Activated CD4-positive, alpha-beta T cell treated with anti-CD3 and anti-CD28 coated beads for 36 hours (primary cell): ENCODE results near the gene ANKRD63. TPM values are rescaled to one million over a fixed set of nuclear protein-coding genes. Genes with fewer than 3 reads are reported as not detected.
A peak's percentile ranks its signal among the peaks of the same experiment; 100 is the strongest.

Experiments
- ATAC-seq: fragments of 200-7000 bp; cut with Tn5 transposase; one replicate; pipeline ENCODE4 v1.10.0; 2021; ENCODE audit warnings: mild to moderate bottlenecking, moderate library complexity
- CTCF ChIA-PET: fragments of 350-600 bp; sonication (Branson Sonifier 250); formaldehyde crosslinking; loops from one replicate; lab custom pipeline; 2021; ENCODE audit warnings: antibody characterized with exemption; lab: Charles Lee
- POLR2A ChIA-PET: fragments of 350-600 bp; sonication (Branson Sonifier 250); formaldehyde crosslinking; loops from one replicate; lab custom pipeline; 2021; ENCODE audit warnings: antibody characterized with exemption, inconsistent platforms; lab: Charles Lee
- DNase-seq: peaks from one replicate; pipeline ENCODE4 v3.0.0-alpha.2; 2020
- H3K27ac Mint-ChIP-seq: one replicate; pipeline ENCODE4 v1.8.0; 2021; ENCODE audit warnings: mixed read lengths
- H3K27me3 Mint-ChIP-seq: one replicate; pipeline ENCODE4 v1.8.0; 2021; ENCODE audit warnings: mixed read lengths
- H3K36me3 Mint-ChIP-seq: one replicate; pipeline ENCODE4 v1.8.0; 2021; ENCODE audit warnings: low read depth, mixed read lengths
- H3K4me1 Mint-ChIP-seq: one replicate; pipeline ENCODE4 v1.8.0; 2021; ENCODE audit warnings: mixed read lengths
- H3K4me3 Mint-ChIP-seq: one replicate; pipeline ENCODE4 v1.8.0; 2021; ENCODE audit warnings: mild to moderate bottlenecking, moderate library complexity, mixed read lengths
- H3K9me3 Mint-ChIP-seq: one replicate; pipeline ENCODE4 v1.8.0; 2021; ENCODE audit warnings: low read depth, mixed read lengths
- intact Hi-C, 2 experiments: fragments of 100-400 bp; cut with DNase I in 1 of 2; cut with micrococcal nuclease in 1 of 2; formaldehyde crosslinking; loops; one replicate each; pipeline versions ENCODE4 v1.14.2 to v1.15.1; 2022 to 2024; cut with DNase I, micrococcal nuclease
- total RNA-seq, 2 experiments: library from RNA; stranded (reverse); gene quantifications; one replicate each; pipeline ENCODE4 v1.2.3, GENCODE V29; 2021

The ANKRD63 gene
- total RNA-seq, 2 experiments from 2014 or later, result not detected

GRCh38 chr15:40286794-40287193, 3.9 kb upstream of the ANKRD63 start:
- CTCF ChIA-PET, result interaction anchor here (5.7 kb wide), 1 partner anchor 21 kb away, joined by 30 read pairs; the partner anchor contains the start of gene PLCB2
- peaks cover 4% of the 10 kb centered on the region for H3K4me1 Mint-ChIP-seq
- POLR2A ChIA-PET, result interaction anchor here (0.6 kb wide), 1 partner anchor 22 kb away, joined by 5 read pairs; no protein-coding TSS in a partner anchor

GRCh38 chr15:40286061-40286532, 3.2 kb upstream of the ANKRD63 start:
- ChIA-PET CTCF (interaction anchor here (0.5 to 5.7 kb wide), 5 partner anchors 11 to 72 kb away, joined by 3 to 30 read pairs (median 5); partner anchors contain the start of gene PLCB2), POLR2A (no interaction called here)
- no peak for ATAC-seq
- Mint-ChIP-seq H3K27me3 (peaks cover 9% of the 10 kb centered on the region), H3K27ac (no peak overlapping the region), H3K4me1 (peaks cover 4% of the 10 kb centered on the region), H3K36me3 (no peaks in the 10 kb centered on the region), H3K4me3 (no peak overlapping the region), H3K9me3 (no peaks in the 10 kb centered on the region)
- DNase-seq, result no peak
- intact Hi-C loops, result no loop called here

More at GRCh38 chr15:40286794-40287193, 3.9 kb upstream of the ANKRD63 start:
- Mint-ChIP-seq H3K36me3 (no peaks in the 10 kb centered on the region), H3K9me3 (no peaks in the 10 kb centered on the region), H3K27ac (no peak overlapping the region), H3K27me3 (peaks cover 7% of the 10 kb centered on the region), H3K4me3 (no peak overlapping the region)
- no peak for DNase-seq
- no peak for ATAC-seq
- intact Hi-C loops, result no loop called here

- no peak for ATAC-seq
- no peak overlapping the region for H3K27ac Mint-ChIP-seq
- intact Hi-C loops, result no loop called here
- peaks cover 13% of the 10 kb centered on the region for H3K27me3 Mint-ChIP-seq
- no peak for DNase-seq
- H3K36me3 Mint-ChIP-seq, result no peaks in the 10 kb centered on the region
- CTCF ChIA-PET, result interaction anchor here (0.5 to 5.7 kb wide), 6 partner anchors 11 to 72 kb away, joined by 3 to 30 read pairs (median 4); partner anchors contain the start of gene PLCB2
- no peak overlapping the region for H3K4me3 Mint-ChIP-seq
- POLR2A ChIA-PET, result interaction anchor here (0.6 kb wide), 2 partner anchors 80 to 185 kb away, joined by 3 to 4 read pairs; no protein-coding TSS in a partner anchor
- peaks cover 4% of the 10 kb centered on the region for H3K4me1 Mint-ChIP-seq
- no peaks in the 10 kb centered on the region for H3K9me3 Mint-ChIP-seq
Measured at GRCh38 chr15:40285554-40286011, 2.7 kb upstream of the ANKRD63 start.

- intact Hi-C loops, result no loop called here
- Mint-ChIP-seq H3K36me3 (no peaks in the 10 kb centered on the region), H3K4me1 (peaks cover 4% of the 10 kb centered on the region), H3K27me3 (peaks cover 16% of the 10 kb centered on the region), H3K27ac (no peak overlapping the region), H3K9me3 (no peaks in the 10 kb centered on the region), H3K4me3 (no peak overlapping the region)
- DNase-seq, result no peak
- CTCF ChIA-PET, result interaction anchor here (0.6 to 5.7 kb wide), 7 partner anchors 8 to 52 kb away, joined by 3 to 30 read pairs (median 4); partner anchors contain the start of gene PLCB2
- POLR2A ChIA-PET, result interaction anchor here (0.6 kb wide), 2 partner anchors 80 to 185 kb away, joined by 3 to 4 read pairs; no protein-coding TSS in a partner anchor
- ATAC-seq, result no peak
Measured at GRCh38 chr15:40285151-40285550, 2.3 kb upstream of the ANKRD63 start.

- Mint-ChIP-seq H3K27me3 (peaks cover 24% of the 10 kb centered on the region), H3K9me3 (no peaks in the 10 kb centered on the region), H3K27ac (no peak overlapping the region), H3K36me3 (no peaks in the 10 kb centered on the region), H3K4me1 (peaks cover 4% of the 10 kb centered on the region), H3K4me3 (no peak overlapping the region)
- ATAC-seq (no peak), DNase-seq (no peak)
- intact Hi-C loops, result loop anchor here in 1 of 2 experiments (5.0 kb wide), 1 partner anchor 39 kb away; the partner anchor contains the start of gene INAFM2
- CTCF ChIA-PET, result interaction anchor here (0.7 to 5.7 kb wide), 4 partner anchors 25 to 189 kb away, joined by 3 to 30 read pairs (median 5); partner anchors contain the start of genes INAFM2 and PLCB2
- POLR2A ChIA-PET, result no interaction called here
Measured at GRCh38 chr15:40283615-40284300, 894 bp upstream of the ANKRD63 start.

- H3K4me3 Mint-ChIP-seq, result peak overlapping the region; percentile 53
- intact Hi-C loops, result loop anchor here in 1 of 2 experiments (1.0 to 5.0 kb wide), 2 partner anchors 26 to 40 kb away; partner anchors contain the start of gene INAFM2
- peak; percentile 69 for DNase-seq
- peak; percentile 64 for ATAC-seq
- no peaks in the 10 kb centered on the region for H3K36me3 Mint-ChIP-seq
- no peak overlapping the region for H3K27ac Mint-ChIP-seq
- ChIA-PET POLR2A (no interaction called here), CTCF (interaction anchor here (0.6 to 5.7 kb wide), 5 partner anchors 7 to 238 kb away, joined by 3 to 30 read pairs (median 4); partner anchors contain the start of gene PLCB2)
- H3K4me1 Mint-ChIP-seq, result peaks cover 4% of the 10 kb centered on the region
- no peaks in the 10 kb centered on the region for H3K9me3 Mint-ChIP-seq
- H3K27me3 Mint-ChIP-seq, result peaks cover 31% of the 10 kb centered on the region
Measured at GRCh38 chr15:40282147-40282868, 556 bp downstream of the ANKRD63 start.

GRCh38 chr15:40281801-40282146, 1.1 kb downstream of the ANKRD63 start:
- intact Hi-C loops, result loop anchor here in 1 of 2 experiments (1.0 to 5.0 kb wide), 2 partner anchors 27 to 41 kb away; partner anchors contain the start of gene INAFM2
- H3K4me1 Mint-ChIP-seq, result peaks cover 4% of the 10 kb centered on the region
- CTCF ChIA-PET, result no interaction called here
- H3K27ac Mint-ChIP-seq, result no peak overlapping the region
- DNase-seq, result no peak
- no peak overlapping the region for H3K4me3 Mint-ChIP-seq
- POLR2A ChIA-PET, result no interaction called here
- H3K27me3 Mint-ChIP-seq, result peaks cover 31% of the 10 kb centered on the region
- H3K36me3 Mint-ChIP-seq, result no peaks in the 10 kb centered on the region
- no peak for ATAC-seq
- no peaks in the 10 kb centered on the region for H3K9me3 Mint-ChIP-seq

- H3K4me3 Mint-ChIP-seq, result no peak overlapping the region
- no peak overlapping the region for H3K27ac Mint-ChIP-seq
- intact Hi-C loops, result loop anchor here in 1 of 2 experiments (5.0 kb wide), 1 partner anchor 41 kb away; the partner anchor contains the start of gene INAFM2
- ChIA-PET POLR2A (no interaction called here), CTCF (interaction anchor here (0.6 to 12.2 kb wide), 10 partner anchors 10 to 234 kb away, joined by 3 to 393 read pairs (median 6); partner anchors contain the start of genes CCDC9B, INAFM2 and PLCB2)
- DNase-seq, result no peak
- no peaks in the 10 kb centered on the region for H3K9me3 Mint-ChIP-seq
- H3K36me3 Mint-ChIP-seq, result no peaks in the 10 kb centered on the region
- peaks cover 31% of the 10 kb centered on the region for H3K27me3 Mint-ChIP-seq
- H3K4me1 Mint-ChIP-seq, result peaks cover 4% of the 10 kb centered on the region
- no peak for ATAC-seq
Measured at GRCh38 chr15:40281057-40281800, 1.6 kb downstream of the ANKRD63 start.

GRCh38 chr15:40280260-40281056, 2.4 kb downstream of the ANKRD63 start:
- no peaks in the 10 kb centered on the region for H3K9me3 Mint-ChIP-seq
- no peak overlapping the region for H3K27ac Mint-ChIP-seq
- ChIA-PET CTCF (interaction anchor here (0.5 to 12.2 kb wide), 22 partner anchors 9 to 233 kb away, joined by 3 to 393 read pairs (median 6); partner anchors contain the start of genes CCDC9B, INAFM2 and PLCB2), POLR2A (no interaction called here)
- H3K4me1 Mint-ChIP-seq, result no peaks in the 10 kb centered on the region
- no peaks in the 10 kb centered on the region for H3K36me3 Mint-ChIP-seq
- H3K4me3 Mint-ChIP-seq, result no peak overlapping the region
- peaks cover 31% of the 10 kb centered on the region for H3K27me3 Mint-ChIP-seq
- intact Hi-C loops, result loop anchor here in 1 of 2 experiments (5.0 kb wide), 1 partner anchor 42 kb away; the partner anchor contains the start of gene INAFM2
- DNase-seq (no peak), ATAC-seq (no peak)
